GM23248 (cell line): ENCODE data around the gene GRN. TPM values are rescaled to one million over a fixed set of nuclear protein-coding genes. Genes with fewer than 3 reads are reported as not detected.
A peak's percentile ranks its signal among the peaks of the same experiment; 100 is the strongest.

ENCODE experiments used
- DNase-seq: peaks from one replicate; pipeline ENCODE4 v3.0.0-alpha.2; 2015
- H2AFZ ChIP-seq: fragments of 200-600 bp; sonication (generic); 2 replicates; pipeline ENCODE4 v1.6.1; 2016; ENCODE audit warnings: antibody characterized with exemption
- H3F3A ChIP-seq: fragments of 200-600 bp; sonication (generic); 2 replicates; pipeline ENCODE4 v1.6.1; 2016; ENCODE audit warnings: mild to moderate bottlenecking, antibody characterized with exemption, mixed run types; ENCODE audit not compliant: insufficient read depth
- H3K27ac ChIP-seq: fragments of 200-600 bp; sonication (generic); 2 replicates; pipeline ENCODE4 v1.5.1; 2016; ENCODE audit warnings: mild to moderate bottlenecking
- H3K27me3 ChIP-seq: fragments of 200-600 bp; sonication (generic); replicated peaks from 2 replicates; pipeline ENCODE4 v1.6.1; 2016; ENCODE audit warnings: mild to moderate bottlenecking; ENCODE audit not compliant: insufficient read depth
- H3K36me3 ChIP-seq: fragments of 200-600 bp; sonication (generic); 2 replicates; pipeline ENCODE4 v1.6.1; 2016; ENCODE audit warnings: low read depth, mild to moderate bottlenecking
- H3K4me1 ChIP-seq: fragments of 200-600 bp; sonication (generic); 2 replicates; pipeline ENCODE4 v1.6.1; 2016; ENCODE audit warnings: mild to moderate bottlenecking; ENCODE audit not compliant: insufficient read depth
- H3K4me2 ChIP-seq: fragments of 200-600 bp; sonication (generic); one replicate; pipeline ENCODE4 v1.6.1; 2016; ENCODE audit warnings: mild to moderate bottlenecking; ENCODE audit not compliant: unreplicated experiment
- H3K4me3 ChIP-seq: fragments of 200-600 bp; sonication (generic); 2 replicates; pipeline ENCODE4 v1.5.1; 2016; ENCODE audit warnings: mild to moderate bottlenecking
- H3K79me2 ChIP-seq: fragments of 200-600 bp; sonication (generic); 2 replicates; pipeline ENCODE4 v1.6.1; 2016; ENCODE audit warnings: mild to moderate bottlenecking; ENCODE audit not compliant: insufficient read depth
- H3K9ac ChIP-seq: fragments of 200-600 bp; sonication (generic); 2 replicates; pipeline ENCODE4 v1.6.1; 2016; ENCODE audit warnings: mild to moderate bottlenecking
- H3K9me2 ChIP-seq: fragments of 200-600 bp; sonication (generic); 2 replicates; pipeline ENCODE4 v1.6.1; 2016; ENCODE audit warnings: mixed run types, mild to moderate bottlenecking, moderate library complexity; ENCODE audit not compliant: insufficient read depth
- H3K9me3 ChIP-seq: fragments of 200-600 bp; sonication (generic); one replicate; pipeline ENCODE4 v1.6.1; 2017; ENCODE audit warnings: low read depth
- H4K20me1 ChIP-seq: fragments of 200-600 bp; sonication (generic); 2 replicates; pipeline ENCODE4 v1.6.0; 2016; ENCODE audit not compliant: insufficient read depth
- EZH2 ChIP-seq: fragments of 200-600 bp; sonication (generic); IDR thresholded peaks from 2 replicates; pipeline ENCODE4 v1.6.1; 2018; ENCODE audit warnings: antibody characterized with exemption, mild to moderate bottlenecking; ENCODE audit not compliant: insufficient read depth, poor library complexity, severe bottlenecking
- EZH2phosphoT487 ChIP-seq: fragments of 200-600 bp; sonication (generic); IDR thresholded peaks from 2 replicates; pipeline ENCODE4 v1.6.1; 2018; ENCODE audit warnings: antibody characterized with exemption, moderate library complexity, mild to moderate bottlenecking, low read depth; ENCODE audit not compliant: insufficient read depth
- WGBS, 2 experiments: methylation state at CpG; one replicate each; pipeline ENCODE4 v1.1.6; 2015 to 2017; ENCODE audit warnings: low lambda C conversion rate in 2 of 2, low coverage in 1 of 2; ENCODE audit errors: missing lambda C conversion rate in 2 of 2; 5-methylcytosine and 5-hydroxymethylcytosine counted together
- in situ Hi-C: fragments of 300-500 bp; cut with MboI; formaldehyde crosslinking; loops from 2 replicates; pipeline ENCODE4 v1.15.0; 2020
- polyA plus RNA-seq: library from polyadenylated mRNA; unstranded; fragments of >200 nt; fragmentation: Nextera tagmentation; extraction: Ambion mirVana; gene quantifications from 2 replicates; pipeline ENCODE4 v1.2.1, GENCODE V29; 2016
- total RNA-seq: library from RNA; depleted of rRNA; stranded (reverse); fragments of >200 nt; shearing (Covaris generic); gene quantifications from 2 replicates; pipeline ENCODE4 v1.2.3, GENCODE V29; 2014

Gene GRN
- total and polyA plus RNA-seq, 2 experiments from 2014 or later, result 410 to 440 TPM

DNA sequence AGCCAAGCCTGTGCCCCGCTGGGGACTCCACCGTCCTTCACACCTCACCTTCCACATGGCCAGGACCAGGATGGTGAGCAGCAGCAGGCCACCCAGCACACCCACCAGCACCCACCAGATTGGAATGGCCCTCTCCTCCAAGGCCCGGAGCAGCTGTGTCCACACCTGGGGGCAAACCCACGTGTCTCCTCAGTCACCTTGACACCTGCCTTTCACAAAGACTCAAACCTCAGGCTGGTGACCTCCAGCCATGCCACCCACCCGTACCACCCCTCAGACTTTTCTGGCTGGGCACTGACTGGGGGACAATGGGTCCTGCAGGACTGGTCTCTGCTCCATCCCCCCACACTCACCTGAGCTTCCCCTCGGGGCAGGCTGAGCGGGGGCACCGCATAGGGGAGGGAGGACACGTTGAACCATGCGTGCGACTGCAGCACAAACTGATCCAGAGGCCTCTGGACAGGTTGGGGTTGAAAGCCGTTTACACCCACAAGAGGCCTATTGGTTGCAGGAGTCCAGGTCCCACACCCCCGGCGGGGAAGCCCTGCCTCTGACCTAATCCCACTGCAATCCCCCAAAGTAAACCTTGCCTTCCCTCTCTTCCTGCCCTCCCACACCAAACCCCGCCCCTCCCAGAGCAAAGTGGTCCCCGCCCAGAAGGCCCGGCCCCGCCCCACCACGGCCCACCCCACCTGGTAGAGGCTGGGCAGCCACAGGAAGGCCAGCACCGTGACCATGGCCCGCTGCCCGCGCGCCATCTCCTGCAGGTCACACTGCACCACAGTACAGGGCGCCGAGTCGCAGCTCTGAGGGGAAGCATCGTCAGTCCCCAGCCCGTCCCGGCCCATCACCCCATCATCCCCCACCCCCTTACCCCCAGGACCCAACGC lies 29.4 kb downstream of the GRN start:
- H3K4me3 ChIP-seq, result no peak overlapping the region
- no peaks in the 10 kb centered on the region for H3F3A ChIP-seq
- TF ChIP-seq EZH2, result no peak
- no peak for TF ChIP-seq EZH2phosphoT487
- no peaks in the 10 kb centered on the region for H3K9me3 ChIP-seq
- WGBS, 2 experiments, result 34 to 63% methylated on average over 13 to 29 of the region's 31 CpGs
- H3K27me3 ChIP-seq, result peaks cover 5% of the 10 kb centered on the region; the same call in 1 of the 2 replicates
- no peak overlapping the region for H3K9ac ChIP-seq
- no peak overlapping the region for H3K4me2 ChIP-seq
- H3K4me1 ChIP-seq, result no peaks in the 10 kb centered on the region
- no peak overlapping the region for H2AFZ ChIP-seq
- H3K9me2 ChIP-seq, result no peaks in the 10 kb centered on the region
- in situ Hi-C loops, result no loop called here
- H4K20me1 ChIP-seq, result no peaks in the 10 kb centered on the region
- H3K79me2 ChIP-seq, result no peaks in the 10 kb centered on the region
- H3K27ac ChIP-seq, result no peak overlapping the region
- no peak for DNase-seq
- no peaks in the 10 kb centered on the region for H3K36me3 ChIP-seq

DNA sequence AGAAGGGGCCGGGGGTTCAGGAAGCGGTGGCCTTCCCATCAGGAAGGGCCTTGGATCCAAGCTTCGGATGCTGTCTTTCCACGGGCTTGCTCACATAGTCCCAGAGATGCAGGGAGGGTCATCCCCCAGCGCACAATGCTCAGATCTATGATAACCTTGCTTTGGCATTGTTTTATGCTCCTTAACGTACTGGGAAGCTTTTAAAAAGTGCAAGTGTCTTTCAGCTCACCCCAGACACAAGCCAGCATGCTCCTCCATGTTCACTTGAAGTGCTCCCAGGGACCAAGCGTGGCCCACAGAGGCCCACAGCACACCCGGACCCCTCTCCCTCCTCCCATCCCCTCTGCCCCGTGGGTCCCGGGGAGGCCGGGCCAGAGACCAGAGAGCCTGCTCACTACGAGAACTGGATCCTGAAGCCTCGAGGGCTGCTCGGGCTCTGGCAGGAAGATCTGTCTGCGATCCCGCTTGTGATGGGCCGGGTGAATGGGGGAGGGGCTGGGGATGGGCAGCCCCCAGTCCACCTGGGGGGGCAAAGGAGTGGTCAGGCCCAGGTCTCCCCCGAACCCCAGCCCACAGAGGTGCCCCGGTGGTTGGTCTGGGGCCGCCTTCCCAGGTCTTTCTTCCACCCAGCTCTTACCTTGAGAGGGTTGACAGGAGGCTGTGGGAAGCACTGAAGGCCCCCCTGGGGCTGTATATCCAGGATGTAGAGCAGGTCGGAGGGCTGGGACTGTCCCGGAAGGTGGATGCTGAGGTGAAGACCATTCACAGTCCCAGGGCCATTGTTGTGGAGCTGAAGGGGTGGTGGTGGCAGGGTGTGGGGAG lies 30.3 kb downstream of the GRN start:
- H3K36me3 ChIP-seq, result no peaks in the 10 kb centered on the region
- no peaks in the 10 kb centered on the region for H3K9me3 ChIP-seq
- no peak overlapping the region for H2AFZ ChIP-seq
- H3K4me1 ChIP-seq, result no peaks in the 10 kb centered on the region
- WGBS, 2 experiments, result 16 to 18% methylated on average over 19 to 22 of the region's 22 CpGs
- no peak overlapping the region for H3K9ac ChIP-seq
- no peaks in the 10 kb centered on the region for H3K9me2 ChIP-seq
- H3K27ac ChIP-seq, result no peak overlapping the region
- H3K27me3 ChIP-seq, result peaks cover 5% of the 10 kb centered on the region; the same call in 1 of the 2 replicates
- no peaks in the 10 kb centered on the region for H3K79me2 ChIP-seq
- H4K20me1 ChIP-seq, result no peaks in the 10 kb centered on the region
- H3K4me3 ChIP-seq, result no peak overlapping the region
- in situ Hi-C loops, result no loop called here
- H3K4me2 ChIP-seq, result no peak overlapping the region
- TF ChIP-seq EZH2, result no peak
- TF ChIP-seq EZH2phosphoT487, result no peak
- DNase-seq, result no peak
- no peaks in the 10 kb centered on the region for H3F3A ChIP-seq

DNA sequence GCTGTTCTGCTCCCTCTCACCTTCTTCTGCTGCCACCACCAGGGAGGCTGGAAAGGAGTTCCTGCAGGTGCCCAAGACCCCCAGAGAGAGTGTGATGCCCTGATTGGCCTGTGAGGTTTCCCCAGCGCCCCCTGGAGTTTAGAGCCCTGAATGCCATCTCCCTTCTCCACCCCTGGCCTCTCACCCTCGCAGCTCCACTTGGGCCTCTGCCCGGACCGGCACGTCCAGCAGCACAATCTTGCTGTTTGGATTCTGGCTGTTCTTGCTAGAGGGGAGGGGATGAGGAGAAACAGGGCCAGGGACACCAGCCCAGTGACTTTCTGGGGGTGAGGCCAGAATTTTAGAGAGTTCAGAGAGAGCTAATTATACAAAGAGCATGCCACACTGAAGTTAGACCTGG lies 31.0 kb downstream of the GRN start:
- Histone ChIP-seq H3K4me3 (no peak overlapping the region), H3K27me3 (peaks cover 5% of the 10 kb centered on the region; the same call in 1 of the 2 replicates), H3K4me1 (no peaks in the 10 kb centered on the region), H3F3A (no peaks in the 10 kb centered on the region), H3K9me3 (no peaks in the 10 kb centered on the region), H2AFZ (no peak overlapping the region), H3K9ac (no peak overlapping the region), H3K9me2 (no peaks in the 10 kb centered on the region), H3K79me2 (no peaks in the 10 kb centered on the region), H3K4me2 (no peak overlapping the region), H4K20me1 (no peaks in the 10 kb centered on the region), H3K36me3 (no peaks in the 10 kb centered on the region), H3K27ac (no peak overlapping the region)
- WGBS, 2 experiments, result 7 to 8% methylated on average over 5 of the region's 5 CpGs
- in situ Hi-C loops, result no loop called here
- peak; percentile 57 for DNase-seq
- TF ChIP-seq EZH2 (no peak), EZH2phosphoT487 (no peak)

DNA sequence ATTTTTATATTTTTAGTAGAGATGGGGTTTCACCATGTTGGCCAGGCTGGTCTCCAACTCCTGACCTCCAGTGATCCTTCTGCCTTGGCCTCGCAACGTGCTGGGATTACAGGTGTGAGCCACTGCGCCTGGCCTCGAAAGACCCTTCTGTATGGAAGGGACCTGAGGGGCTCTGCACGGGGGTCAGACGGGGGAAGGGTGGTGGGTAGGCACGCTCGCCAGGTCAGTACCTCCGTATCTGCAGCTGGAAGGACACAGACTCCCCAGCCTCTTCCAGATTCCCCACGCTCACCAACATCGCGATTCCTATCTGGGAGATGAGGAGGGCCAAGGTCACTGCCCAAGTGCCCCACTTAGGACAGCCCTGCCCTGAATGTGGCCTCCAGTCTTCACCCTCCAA lies 31.7 kb downstream of the GRN start:
- H3K4me3 ChIP-seq, result no peak overlapping the region
- no peak for TF ChIP-seq EZH2
- no peak for TF ChIP-seq EZH2phosphoT487
- no peak for DNase-seq
- no peaks in the 10 kb centered on the region for H3K79me2 ChIP-seq
- no peak overlapping the region for H2AFZ ChIP-seq
- no peaks in the 10 kb centered on the region for H3K4me1 ChIP-seq
- in situ Hi-C loops, result no loop called here
- H3K9me2 ChIP-seq, result no peaks in the 10 kb centered on the region
- no peaks in the 10 kb centered on the region for H3F3A ChIP-seq
- no peaks in the 10 kb centered on the region for H3K36me3 ChIP-seq
- peaks cover 2% of the 10 kb centered on the region; the same call in 1 of the 2 replicates for H3K27me3 ChIP-seq
- 73 to 82% methylated on average over 11 to 12 of the region's 12 CpGs for WGBS, 2 experiments
- H3K9ac ChIP-seq, result no peak overlapping the region
- H4K20me1 ChIP-seq, result no peaks in the 10 kb centered on the region
- H3K9me3 ChIP-seq, result no peaks in the 10 kb centered on the region
- no peak overlapping the region for H3K4me2 ChIP-seq
- H3K27ac ChIP-seq, result no peak overlapping the region
